ENCODE measurements around the gene ELMO2.
A peak's percentile ranks its signal among the peaks of the same experiment; 100 is the strongest.

ELMO2 gene

GRCh38 chr20:46406200-46406985 is at the start of gene ELMO2:
TSS of gene ELMO2 (minus strand) at chr20:46406615. CDS start at chr20:46394482, 12,133 bp downstream.
- peak; percentile 95 for DNase-seq (ENCODE audit: low read depth)

- DNase-seq (ENCODE audit: low read depth): no peak
Observed at GRCh38 chr20:46455729-46456128, 49.3 kb upstream of the ELMO2 start.

- no peak for DNase-seq (ENCODE audit: low read depth)
Observed at GRCh38 chr20:46446851-46447250, 40.4 kb upstream of the ELMO2 start.

GRCh38 chr20:46439837-46440236 is 33.4 kb upstream of the ELMO2 start:
- DNase-seq (ENCODE audit: low read depth): no peak

- no peak for DNase-seq (ENCODE audit: low read depth)
Observed at GRCh38 chr20:46438156-46438750, 31.8 kb upstream of the ELMO2 start.

GRCh38 chr20:46435146-46435545 is 28.7 kb upstream of the ELMO2 start:
- DNase-seq (ENCODE audit: low read depth): no peak

GRCh38 chr20:46434597-46434996 is 28.2 kb upstream of the ELMO2 start:
- DNase-seq (ENCODE audit: low read depth): no peak

GRCh38 chr20:46433051-46433450 is 26.6 kb upstream of the ELMO2 start:
- no peak for DNase-seq (ENCODE audit: low read depth)

- no peak for DNase-seq (ENCODE audit: low read depth)
Observed at GRCh38 chr20:46430921-46431712, 24.7 kb upstream of the ELMO2 start.

- DNase-seq (ENCODE audit: low read depth): no peak
Observed at GRCh38 chr20:46427384-46427783, 21.0 kb upstream of the ELMO2 start.

- DNase-seq (ENCODE audit: low read depth): no peak
Observed at GRCh38 chr20:46423882-46424482, 17.6 kb upstream of the ELMO2 start.

- no peak for DNase-seq (ENCODE audit: low read depth)
Observed at GRCh38 chr20:46423342-46423741, 16.9 kb upstream of the ELMO2 start.

GRCh38 chr20:46420878-46421277 is 14.5 kb upstream of the ELMO2 start:
- no peak for DNase-seq (ENCODE audit: low read depth)

GRCh38 chr20:46419882-46420281 is 13.5 kb upstream of the ELMO2 start:
- no peak for DNase-seq (ENCODE audit: low read depth)

GRCh38 chr20:46416839-46417238 is 10.4 kb upstream of the ELMO2 start:
- DNase-seq (ENCODE audit: low read depth): no peak

GRCh38 chr20:46416421-46416820 is 10.0 kb upstream of the ELMO2 start:
- DNase-seq (ENCODE audit: low read depth): no peak

GRCh38 chr20:46415773-46416172 is 9.4 kb upstream of the ELMO2 start:
- no peak for DNase-seq (ENCODE audit: low read depth)

GRCh38 chr20:46414608-46415007 is 8.2 kb upstream of the ELMO2 start:
- no peak for DNase-seq (ENCODE audit: low read depth)

- DNase-seq (ENCODE audit: low read depth): no peak
Observed at GRCh38 chr20:46411637-46412036, 5.2 kb upstream of the ELMO2 start.

- no peak for DNase-seq (ENCODE audit: low read depth)
Observed at GRCh38 chr20:46408281-46408731, 1.9 kb upstream of the ELMO2 start.

GRCh38 chr20:46407671-46407996 is 1.2 kb upstream of the ELMO2 start:
- no peak for DNase-seq (ENCODE audit: low read depth)

- DNase-seq (ENCODE audit: low read depth): peak; percentile 71
Observed at GRCh38 chr20:46406986-46407670, 713 bp upstream of the ELMO2 start.
